Effector CD4-positive, alpha-beta T cell (primary cell): Measurements from ENCODE around the gene CASZ1.

Experiments used
- DNase-seq: peaks from one replicate; pipeline ENCODE4 v3.0.0-alpha.2; 2020

The CASZ1 gene

DNA sequence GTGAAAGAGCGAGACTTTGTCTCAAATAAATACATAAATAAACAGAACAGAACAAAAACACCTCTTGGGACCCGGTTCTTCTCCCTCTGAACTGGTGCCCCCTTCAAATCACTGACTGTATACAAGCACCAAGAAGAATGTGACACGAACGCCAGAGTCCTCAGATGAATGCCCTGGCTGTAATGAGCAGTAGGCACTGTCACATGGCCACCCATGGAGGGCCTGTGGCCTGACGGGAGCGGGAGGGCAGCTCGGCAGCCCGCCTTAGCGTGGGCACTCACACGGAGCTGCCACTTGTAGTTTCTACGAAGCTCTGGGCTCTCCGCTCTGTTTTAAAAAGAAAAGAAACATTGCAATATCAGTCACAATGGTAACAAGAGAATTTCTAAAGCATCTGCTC lies 175.7 kb downstream of the CASZ1 start:
- DNase-seq, result no peak

DNA sequence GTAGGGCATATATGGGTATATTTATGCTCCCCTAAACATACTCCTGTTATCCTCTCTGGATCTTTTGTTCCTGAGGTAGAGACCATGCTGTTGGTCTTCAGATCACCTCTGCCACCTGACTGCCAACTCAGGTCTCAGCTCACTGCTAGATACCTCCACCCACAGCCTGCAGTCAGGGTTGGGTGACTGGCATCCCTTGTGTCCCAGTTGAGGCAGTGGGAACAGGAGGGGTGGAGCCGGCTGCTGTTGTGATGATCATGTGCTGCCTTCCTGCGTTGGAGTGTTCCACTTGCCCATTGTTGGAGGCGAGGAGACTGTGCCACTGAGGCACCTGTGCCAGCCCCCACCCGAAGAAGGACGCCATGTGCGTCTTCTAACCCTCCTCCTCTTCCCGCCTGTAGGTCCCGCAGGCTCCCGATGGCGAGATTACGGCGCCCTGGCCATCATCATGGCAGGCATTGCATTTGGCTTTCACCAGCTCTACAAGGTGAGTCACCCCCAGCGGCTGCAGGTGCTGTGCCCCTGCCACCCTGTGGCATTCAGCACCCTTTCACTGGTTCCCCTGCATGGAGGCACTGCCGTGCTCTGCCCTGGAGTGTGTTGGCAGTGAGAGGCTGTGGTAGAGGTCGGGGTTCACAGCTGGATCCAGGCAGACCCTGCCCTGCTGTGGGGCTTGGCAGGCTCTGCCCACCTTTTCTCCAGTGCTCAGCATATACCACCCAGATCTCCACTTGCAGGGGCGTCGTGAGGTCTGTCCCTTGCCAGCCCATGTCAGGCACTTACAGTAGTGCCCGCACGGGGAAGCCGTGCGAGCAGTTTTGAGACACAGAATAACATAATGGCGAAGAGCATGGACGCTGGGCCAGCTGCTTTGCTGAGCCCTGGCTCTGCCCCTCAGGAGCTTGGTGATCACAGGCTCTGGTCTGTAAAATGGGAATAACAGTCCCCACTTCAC lies 178.2 kb downstream of the CASZ1 start:
- no peak for DNase-seq

DNA sequence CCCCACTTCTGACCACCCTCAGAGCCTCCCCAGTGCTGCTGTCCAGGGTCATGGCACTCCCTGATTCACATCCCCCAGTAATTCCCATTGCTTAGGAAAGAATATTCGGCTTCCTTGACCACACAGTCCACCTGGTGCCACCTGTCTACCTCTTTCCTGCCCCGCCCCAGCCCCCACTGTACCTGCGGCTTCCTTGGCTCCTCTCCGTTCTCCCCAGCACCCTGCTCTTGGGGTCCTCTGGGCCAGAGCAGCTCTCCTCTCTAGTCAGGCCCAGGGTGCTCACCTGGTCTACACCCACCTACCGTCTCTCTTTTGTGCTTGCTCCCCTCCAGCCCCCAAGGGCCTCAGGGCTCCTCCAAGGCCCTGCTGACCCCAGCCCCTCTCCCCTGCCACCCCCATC lies 179.1 kb downstream of the CASZ1 start:
- DNase-seq, result no peak

DNA sequence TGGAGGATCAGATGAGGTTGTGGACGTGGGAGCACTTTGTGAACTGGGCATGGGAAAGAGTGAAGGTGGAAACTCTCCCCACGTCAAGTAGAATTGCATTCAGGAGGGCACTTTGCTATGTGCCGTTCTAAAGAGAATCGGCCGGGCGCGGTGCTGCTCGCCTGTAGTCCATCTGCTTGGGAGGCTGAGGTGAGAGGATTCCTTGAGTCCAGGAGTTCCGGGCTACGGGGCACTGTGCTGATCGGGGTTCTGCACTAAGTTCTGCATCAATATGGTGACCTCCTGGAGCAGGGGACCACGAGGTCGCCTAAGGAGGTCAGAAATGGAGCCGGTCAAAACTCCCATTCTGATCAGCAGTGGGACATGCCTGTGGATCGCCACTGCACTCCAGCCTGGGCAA lies 179.8 kb downstream of the CASZ1 start:
- no peak for DNase-seq

DNA sequence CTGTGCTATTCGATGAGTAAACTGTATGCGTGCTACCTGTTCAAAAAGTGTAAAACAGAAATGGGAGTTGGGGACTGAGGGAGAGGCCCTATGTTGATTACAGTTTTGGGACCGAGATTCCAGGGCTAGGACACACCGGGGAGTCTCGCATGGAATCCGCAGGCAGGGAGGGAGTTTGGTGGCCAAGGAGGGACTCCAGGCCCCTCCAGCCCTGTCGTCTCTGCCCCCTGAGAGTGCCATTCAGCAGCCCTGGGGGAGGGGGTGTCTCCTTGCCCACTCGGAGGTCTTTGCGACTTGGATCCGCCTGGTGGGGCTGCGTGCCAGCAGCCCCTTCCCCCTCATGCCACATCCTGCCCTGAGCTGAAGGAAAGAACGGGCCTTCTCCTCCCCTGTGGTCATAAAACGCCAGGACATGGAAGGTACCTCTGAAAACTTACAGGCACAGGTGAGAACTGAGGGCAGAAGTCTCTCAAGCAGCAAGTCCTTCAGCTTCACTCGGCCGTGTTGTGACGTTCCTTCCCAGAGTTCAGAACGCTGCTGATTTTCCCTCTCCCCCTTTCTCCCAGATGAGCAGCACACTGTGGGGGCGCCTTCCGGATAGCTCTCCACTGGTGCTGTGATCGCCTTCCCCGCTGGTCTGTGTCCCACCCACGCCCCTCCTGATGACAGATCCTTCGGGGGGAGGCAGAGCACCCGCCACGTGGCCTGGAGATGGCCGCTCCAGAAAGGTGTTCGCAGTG lies 180.3 kb downstream of the CASZ1 start:
- DNase-seq, result no peak

DNA sequence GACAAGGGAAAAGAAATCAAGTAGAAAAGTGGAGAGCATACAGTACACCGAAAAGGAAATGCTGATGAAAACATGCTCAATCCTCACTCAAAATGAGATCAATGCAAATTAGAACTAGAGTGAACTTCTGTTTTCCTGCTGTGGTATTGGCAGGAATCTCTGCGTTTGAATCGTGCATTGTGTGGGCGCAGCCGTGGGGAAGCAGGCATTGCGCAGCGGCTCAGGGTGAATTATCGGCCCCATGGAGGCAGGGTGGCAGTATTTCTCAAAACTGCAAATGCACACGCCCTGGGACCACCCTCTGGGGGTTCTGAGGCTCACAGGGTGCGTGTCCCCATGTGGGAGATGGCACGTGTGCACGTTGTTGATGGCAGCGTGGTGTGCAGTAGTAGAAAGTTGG lies 181.1 kb downstream of the CASZ1 start:
- DNase-seq, result no peak

DNA sequence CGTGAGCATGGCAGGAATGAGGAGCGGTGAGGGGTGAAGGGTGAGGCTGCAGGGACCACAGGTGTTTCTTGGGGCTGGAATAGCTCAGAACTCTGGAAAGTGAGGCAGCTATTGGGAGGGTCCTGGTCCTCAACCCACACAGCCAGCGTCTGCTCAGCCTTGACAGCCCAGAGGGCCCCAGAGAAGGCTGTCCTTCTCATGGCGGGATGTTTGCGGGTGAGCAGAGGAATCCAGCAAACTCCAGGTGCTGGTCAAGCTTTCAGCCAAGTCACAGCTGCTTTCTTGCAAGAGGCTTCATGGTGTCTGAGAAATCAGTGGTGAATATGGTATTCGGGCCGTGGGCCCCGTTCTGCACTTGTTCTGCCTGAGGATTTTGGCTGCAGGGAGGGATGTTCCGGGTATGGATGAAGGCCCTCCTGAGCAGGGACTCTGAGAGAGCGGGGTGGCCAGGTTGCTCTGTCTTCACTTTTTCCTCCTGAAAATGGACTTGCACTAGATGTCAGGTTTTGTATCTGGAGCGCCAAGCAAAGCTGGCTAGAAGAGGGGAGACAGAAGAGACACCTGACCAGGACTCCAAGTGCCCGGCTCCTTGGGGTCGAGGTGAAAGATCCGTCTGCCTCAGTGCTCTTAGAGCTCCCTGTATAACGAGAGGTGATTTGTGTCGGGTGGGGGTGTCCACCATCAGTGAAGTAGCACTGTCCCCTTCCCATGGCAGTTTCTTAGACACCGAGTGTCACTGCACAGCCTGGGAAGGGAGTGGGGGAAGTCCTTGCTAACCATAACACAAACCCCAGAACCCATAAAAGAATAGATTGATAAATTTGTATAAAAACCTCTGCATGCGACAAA lies 181.8 kb downstream of the CASZ1 start:
- DNase-seq, result no peak

DNA sequence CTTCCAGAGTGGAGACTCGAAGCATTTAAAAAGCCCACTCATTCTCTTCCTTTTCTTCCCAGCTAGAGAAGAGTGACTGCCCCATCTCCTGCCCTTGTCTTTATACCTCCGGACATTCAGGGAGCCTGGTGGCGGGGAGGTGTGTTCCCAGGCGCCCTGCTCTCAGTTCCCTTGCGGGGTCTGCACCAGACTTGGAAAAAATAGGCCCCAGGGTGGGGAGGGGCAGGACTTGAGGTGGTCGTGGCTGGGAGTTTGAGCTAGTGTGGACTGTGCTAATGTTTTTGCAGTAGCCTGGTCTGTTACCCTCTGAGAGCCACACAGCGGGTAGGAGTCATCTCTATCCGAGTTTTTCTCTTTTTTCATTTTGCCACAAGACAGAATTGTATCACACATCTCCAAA lies 182.6 kb downstream of the CASZ1 start:
- DNase-seq, result no peak

DNA sequence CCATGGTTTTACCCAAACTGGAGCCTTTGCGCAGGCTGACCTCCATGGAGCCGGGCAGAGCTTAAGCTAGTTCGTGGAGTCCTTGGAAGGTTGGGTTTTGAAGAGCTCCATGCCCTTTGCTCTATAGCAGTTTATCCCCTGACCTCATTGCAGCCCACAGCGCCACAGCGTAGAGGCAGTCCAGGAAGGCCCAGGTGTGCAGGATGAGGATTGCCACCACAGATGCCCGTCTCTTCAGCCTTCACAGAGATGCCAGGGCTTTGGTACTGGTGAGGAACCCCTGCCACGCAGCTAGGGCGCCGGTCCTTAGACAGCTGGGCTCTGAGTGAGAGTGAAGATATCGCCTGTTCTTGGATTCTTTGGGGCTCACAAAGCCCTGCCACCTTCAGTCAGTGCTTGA lies 183.1 kb downstream of the CASZ1 start:
- DNase-seq, result no peak

DNA sequence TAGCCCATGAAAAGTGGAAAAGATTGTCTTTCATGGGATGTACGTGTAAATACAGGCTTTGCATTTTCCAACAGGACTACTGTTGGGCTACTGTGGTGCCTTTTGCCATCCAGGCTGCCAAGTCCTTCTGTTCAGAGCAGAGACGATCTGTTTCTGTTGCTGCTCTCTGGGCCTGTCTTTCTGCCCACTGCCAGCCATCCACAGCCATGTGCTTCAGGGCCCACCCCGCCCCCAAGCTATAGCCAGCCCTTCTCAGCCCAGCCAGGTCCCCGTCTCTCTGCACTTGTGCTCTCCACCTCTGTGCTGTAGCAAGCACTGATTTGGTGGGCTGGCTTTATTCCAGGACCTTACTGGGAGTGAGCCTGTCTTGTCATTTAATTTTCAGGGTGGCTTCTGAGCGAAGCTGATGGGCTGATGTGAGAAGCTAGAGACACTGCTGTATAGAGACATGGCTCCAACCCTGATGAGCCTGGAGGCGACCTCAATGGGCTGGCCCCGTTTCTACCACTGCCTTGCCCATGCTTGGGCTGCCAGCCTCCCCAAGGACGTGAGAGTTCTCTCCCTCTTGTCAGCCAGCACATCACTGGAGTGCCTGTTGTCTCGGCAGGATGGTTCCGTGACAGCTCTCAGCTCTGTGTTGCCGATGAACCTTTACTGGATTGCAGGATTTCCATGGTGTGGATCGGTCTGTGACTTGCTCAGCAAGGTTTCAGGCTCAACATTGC lies 183.8 kb downstream of the CASZ1 start:
- DNase-seq, result no peak

DNA sequence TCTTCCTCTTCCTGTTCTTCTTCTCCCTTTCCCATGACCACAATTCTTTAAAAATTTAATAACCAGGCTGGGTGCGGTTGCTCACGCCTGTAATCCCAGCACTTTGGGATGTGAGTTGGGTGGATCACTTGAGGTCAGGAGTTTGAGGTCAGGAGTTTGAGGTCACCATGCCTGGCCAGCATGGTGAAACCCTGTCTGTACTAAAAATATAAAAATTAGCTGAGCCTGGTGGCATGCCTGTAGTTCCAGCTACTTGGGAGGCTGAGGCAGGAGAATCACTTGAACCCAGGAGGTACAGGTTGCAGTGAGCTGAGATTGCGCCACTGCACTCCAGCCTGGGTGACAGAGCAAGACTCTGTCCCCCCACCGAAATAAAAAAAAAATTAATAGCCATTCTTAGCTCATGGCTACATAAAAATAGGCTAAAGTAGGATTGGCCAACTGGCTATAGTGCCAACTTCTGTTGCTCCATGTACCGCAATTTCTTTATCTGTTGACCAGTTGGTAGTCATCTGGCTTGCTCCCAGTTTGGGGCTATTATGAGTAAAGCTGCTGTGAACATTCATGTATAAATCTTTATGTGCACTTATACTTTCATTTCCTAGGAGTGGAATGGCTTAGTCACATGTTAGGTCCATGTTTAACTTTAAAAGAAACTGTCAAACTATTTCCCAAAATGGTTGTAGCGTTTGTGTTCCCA lies 185.4 kb downstream of the CASZ1 start:
- DNase-seq, result no peak

DNA sequence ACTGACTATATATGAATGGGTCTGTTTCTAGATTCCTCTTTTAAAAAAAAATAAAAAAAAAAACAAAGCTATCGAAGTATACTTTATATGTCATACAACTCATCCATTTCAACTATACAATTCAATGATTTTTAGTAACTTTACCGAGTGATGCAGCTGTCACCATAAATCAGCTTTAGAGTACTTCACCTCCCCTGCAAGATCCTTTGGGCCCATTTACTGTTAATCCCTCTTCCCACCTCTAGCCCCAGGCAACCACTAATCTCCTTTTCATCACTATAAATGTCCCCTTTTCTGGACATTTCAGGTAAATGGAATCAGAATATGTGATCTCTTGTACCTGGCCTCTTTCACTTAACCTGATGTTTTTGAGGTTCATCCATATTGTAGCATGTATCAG lies 187.8 kb downstream of the CASZ1 start:
- no peak for DNase-seq

DNA sequence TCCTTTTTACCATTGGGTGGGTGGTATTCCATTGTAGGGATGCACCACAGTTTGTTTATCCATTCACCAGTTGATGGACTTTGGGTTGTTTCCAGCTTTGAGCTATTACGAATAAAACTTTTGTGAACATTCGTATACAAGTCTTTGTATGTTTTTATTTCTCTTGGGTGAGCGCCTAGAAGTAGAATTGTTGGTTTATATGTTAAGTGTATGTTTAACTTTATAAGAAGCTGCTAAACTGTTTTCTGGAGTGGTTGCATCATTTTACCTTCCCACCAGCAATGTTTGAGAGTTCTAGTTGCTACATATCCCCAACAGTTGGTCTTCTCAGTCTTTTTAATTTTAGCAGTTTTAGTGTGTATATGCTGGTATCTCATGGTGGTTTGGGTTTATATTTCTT lies 189.2 kb downstream of the CASZ1 start:
- DNase-seq, result no peak

DNA sequence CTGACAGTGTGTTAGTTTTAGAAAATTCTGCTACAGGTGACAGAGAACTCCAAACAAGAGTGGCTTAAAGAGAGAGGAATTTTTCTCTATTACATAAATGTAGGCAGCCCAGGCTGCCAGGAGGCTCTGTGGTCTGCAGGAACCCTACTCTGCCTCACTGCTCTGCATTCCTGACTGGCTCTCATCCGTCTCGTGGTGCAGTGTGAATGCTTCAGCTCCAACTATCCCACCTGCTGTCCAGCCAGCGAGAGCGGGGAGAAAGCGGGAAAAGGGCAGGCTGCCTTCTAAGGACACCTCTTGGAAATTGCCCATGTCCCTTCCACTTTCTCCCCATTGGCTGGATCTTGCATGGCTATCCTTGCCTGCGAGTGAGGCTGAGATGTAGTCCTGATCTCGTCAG lies 190.4 kb downstream of the CASZ1 start:
- no peak for DNase-seq

DNA sequence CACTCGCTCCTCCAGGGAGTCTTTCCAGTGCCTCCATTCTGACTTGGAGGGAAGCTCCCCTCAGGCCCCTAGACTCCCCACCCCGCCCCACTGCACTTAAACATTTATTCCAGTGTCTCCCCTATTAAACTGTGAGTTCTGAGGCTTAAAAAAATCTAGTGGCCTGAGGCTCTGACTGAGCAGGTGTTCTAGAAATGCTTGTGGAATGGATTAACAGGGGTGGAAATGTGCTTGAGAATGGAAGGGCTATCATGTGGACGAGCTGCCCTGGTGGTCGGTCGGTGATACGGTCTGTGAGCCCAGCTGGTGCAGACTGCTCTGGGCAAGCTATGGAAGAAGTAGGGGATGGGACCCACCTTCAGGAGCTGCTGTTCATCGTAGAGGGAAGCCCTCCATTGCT lies 191.5 kb downstream of the CASZ1 start:
- DNase-seq, result no peak

DNA sequence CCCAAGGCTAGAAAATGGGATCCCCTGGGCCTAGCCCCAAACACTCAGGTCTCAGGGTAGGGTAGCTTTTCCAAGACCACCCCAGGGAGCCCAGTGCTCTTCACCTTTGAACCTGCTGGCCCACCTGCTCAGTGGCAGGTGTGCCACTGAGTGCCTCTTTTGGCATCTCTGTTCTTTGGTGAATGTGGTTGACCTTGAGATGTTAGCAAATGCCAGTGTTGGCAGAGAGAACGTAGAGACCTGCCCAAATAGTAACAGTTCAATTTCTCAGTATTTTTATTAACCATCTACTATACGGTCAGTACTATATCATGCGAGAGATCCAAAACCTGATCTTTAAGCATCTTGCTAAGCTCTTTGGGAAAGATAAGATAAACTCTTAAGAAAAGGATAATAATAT lies 193.5 kb downstream of the CASZ1 start:
- no peak for DNase-seq

DNA sequence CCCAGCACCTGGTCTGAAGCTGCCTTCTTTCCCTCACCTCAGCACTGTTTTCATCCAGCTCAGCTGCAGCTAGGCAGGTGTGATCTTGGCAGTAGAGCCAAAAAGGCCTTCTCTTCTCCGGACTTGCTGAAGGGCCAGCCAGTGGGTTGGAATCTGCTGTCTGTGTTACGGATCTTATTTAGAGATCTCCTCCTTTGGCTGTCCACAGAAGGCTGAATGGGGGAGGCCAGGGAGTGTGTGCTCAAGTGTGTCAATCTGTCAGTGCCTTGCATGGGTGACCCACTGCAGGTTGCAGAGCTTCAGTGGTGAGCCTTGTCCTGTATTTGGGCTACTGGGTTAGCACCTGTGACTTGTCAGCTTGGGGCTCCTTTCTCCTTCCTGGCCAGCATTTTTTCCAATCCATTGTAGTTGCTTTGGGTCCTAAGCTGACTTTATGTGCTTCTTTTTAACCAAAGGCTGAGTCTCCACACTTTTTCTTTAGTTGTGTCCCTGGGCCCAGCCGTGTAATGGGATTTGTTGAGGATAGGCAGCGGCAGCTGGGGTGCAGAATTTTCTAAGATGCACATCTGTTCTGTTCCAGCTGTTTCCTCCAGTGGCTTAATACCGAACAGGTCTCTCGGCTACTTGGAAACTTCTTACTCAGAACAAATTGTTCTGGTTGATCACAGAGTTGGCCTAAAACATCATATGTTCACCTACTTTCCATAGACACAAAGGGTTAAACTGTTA lies 194.9 kb downstream of the CASZ1 start:
- DNase-seq, result no peak

DNA sequence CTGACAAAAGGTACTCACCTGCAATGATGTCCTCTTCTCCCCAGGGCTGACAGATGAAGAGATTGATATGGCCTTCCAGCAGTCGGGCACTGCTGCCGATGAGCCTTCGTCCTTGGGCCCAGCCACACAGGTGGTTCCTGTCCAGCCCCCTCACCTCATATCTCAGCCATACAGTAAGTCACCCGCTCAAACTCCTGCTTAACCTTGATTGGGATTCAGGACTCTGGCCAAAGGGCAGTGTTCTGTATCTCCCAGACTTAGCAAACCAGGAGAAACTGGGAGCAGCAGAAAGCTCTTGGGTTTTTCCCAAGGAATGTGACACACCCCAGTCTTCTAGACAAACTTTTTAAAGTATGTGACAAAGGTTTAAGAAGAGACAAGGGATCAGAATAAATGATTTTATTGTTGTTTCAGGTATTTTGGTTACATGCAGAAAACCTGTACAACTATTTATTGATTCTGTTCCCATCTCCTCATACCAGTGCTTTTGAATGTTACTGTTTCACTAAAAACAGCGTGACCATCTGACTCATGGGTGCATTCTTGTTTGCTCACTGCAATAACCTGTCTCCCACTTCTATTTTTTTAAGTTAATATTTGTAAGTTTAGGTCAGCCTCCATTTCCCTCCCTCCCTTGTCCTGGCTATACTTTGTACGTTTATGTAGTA lies 197.1 kb downstream of the CASZ1 start:
- DNase-seq, result no peak

DNA sequence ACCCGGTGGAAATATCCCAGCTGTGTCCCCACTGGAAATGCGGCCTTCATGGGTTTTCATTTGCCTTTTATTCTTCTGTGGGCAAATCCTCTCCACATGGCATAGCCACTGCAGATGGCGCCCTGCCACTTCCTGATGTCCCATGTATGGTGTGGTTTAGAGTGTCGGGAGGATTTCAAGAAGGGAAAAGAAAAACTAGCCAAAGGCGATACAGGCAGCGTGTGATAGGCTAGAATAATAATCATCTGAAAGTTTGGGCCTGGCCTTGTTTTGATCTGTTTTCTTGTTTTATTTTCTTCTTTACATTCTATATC lies 198.1 kb downstream of the CASZ1 start:
- no peak for DNase-seq

DNA sequence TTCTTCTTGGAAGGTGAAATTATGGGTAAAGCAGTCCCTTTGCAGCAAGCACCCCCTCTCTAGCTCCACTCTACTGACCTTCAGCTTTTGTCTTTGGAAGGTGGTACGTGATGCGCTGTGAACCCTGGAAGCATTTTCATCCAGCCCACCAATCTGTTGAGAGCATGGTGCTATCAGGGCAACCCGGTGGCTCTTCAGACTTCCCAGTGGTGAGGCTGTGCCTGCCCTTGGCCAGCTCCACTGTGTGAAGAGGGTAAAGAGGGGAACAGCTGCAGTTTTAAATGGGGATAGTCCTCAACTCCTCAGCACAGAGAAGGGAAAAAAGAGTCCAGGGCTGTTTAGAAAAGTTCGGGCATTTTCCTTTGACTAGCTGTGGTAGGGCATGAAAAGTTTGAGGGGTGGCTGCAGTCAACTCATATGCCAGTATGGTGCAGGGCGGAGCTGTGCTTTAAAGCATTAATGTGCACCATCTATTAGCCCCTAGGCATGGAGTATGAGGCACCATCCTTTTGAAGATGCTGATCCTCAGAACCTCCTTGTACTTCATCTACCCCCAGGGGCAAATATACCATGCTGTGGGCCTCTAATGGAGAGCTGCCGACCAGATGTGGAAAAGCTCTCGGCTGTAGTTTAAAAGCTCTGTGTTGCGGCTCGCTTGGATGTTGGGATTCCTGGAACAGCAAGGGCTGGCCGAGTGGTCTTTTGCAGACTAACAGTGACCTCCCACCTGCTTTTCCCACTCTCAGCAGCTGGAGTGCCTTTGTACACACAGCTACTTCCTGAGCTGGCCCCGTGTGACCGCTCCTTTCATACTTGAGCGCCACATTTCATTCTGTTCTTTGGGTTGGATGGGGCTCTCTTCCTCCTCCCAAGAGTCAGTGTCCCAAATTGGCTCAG lies 198.7 kb downstream of the CASZ1 start:
- DNase-seq, result no peak
